GM12878 (cell line): ENCODE data around the gene TULP4. TPM values are rescaled to one million over a fixed set of nuclear protein-coding genes. Genes with fewer than 3 reads are reported as not detected.
A peak's percentile ranks its signal among the peaks of the same experiment; 100 is the strongest.

Source experiments
- ATAC-seq: fragments of 200-7000 bp; cut with Tn5 transposase; 3 replicates; pipeline ENCODE4 v1.9.1; 2020; ENCODE audit warnings: mild to moderate bottlenecking, moderate library complexity
- BruUV-seq: library from RNA; stranded (reverse); fragments of 400-500 nt; replicated peaks from 2 replicates; lab custom pipeline; 2021; lab: Mats Ljungman, UMichigan
- CTCF ChIA-PET: fragments of 300-600 bp; sonication (Branson Sonifier 250); formaldehyde crosslinking; extraction: SDS; loops from one replicate; lab custom pipeline; 2021; ENCODE audit warnings: inconsistent platforms; lab: Yijun Ruan, JAX
- POLR2A ChIA-PET: fragments of 350-600 bp; formaldehyde crosslinking; extraction: SDS; loops from one replicate; lab custom pipeline; 2021; ENCODE audit warnings: inconsistent platforms; lab: Charles Lee
- RAD21 ChIA-PET: fragments of 300-600 bp; sonication (Branson Sonifier 250); formaldehyde crosslinking; loops from one replicate; lab custom pipeline; 2023; ENCODE audit warnings: antibody characterized with exemption; ENCODE audit not compliant: unreplicated experiment; lab: Charles Lee
- SMC1A ChIA-PET: fragments of 300-600 bp; sonication (Branson Sonifier 250); formaldehyde crosslinking; loops from one replicate; lab custom pipeline; 2023; ENCODE audit not compliant: unreplicated experiment, uncharacterized antibody; lab: Charles Lee
- DNase-seq: peaks from one replicate; pipeline ENCODE4 v3.0.0-alpha.2; 2011; ENCODE audit warnings: low read depth, low spot score
- FAIRE-seq: peaks from 3 replicates; lab custom pipeline; 2011; peaks lifted over from hg19 to GRCh38; lab: Jason Lieb, UNC
- H2AFZ ChIP-seq: 2 replicates; pipeline ENCODE4 v1.6.0; 2011; ENCODE audit warnings: low read depth, low read length, control low read depth; ENCODE audit not compliant: control insufficient read depth
- H3K27ac ChIP-seq: 2 replicates; pipeline ENCODE4 v1.5.1; 2011; ENCODE audit warnings: control low read depth; ENCODE audit not compliant: control insufficient read depth, insufficient read depth
- H3K27me3 ChIP-seq, 2 experiments: replicated peaks in 1 of 2; 2 replicates each; pipeline versions ENCODE4 v1.6.0 to v1.6.1; 2011; ENCODE audit warnings: low read length in 1 of 2; ENCODE audit not compliant: control insufficient read depth in 2 of 2, insufficient read depth in 2 of 2
- H3K36me3 ChIP-seq, 2 experiments: 2 replicates each; pipeline ENCODE4 v1.5.1; 2011; ENCODE audit warnings: low read length in 1 of 2; ENCODE audit not compliant: control insufficient read depth in 2 of 2, insufficient read depth in 2 of 2
- H3K4me1 ChIP-seq: 2 replicates; pipeline ENCODE4 v1.6.1; 2011; ENCODE audit warnings: mild to moderate bottlenecking, low read length, moderate library complexity, mixed read lengths; ENCODE audit not compliant: control insufficient read depth, insufficient read depth
- H3K4me2 ChIP-seq: 2 replicates; pipeline ENCODE4 v1.6.0; 2011; ENCODE audit warnings: control low read depth; ENCODE audit not compliant: control insufficient read depth, insufficient read depth
- H3K4me3 ChIP-seq: fragments of 200-600 bp; sonication (generic); 2 replicates; pipeline ENCODE4 v1.5.1; 2016
- H3K79me2 ChIP-seq: 2 replicates; pipeline ENCODE4 v1.6.0; 2011; ENCODE audit warnings: low read length; ENCODE audit not compliant: control insufficient read depth, insufficient read depth
- H3K9ac ChIP-seq: 2 replicates; pipeline ENCODE4 v1.8.0; 2011; ENCODE audit warnings: low read length, control low read depth, mixed read lengths; ENCODE audit not compliant: control insufficient read depth, insufficient read depth
- H3K9me3 ChIP-seq: replicated peaks from 3 replicates; pipeline ENCODE4 v1.5.1; 2011; ENCODE audit warnings: mild to moderate bottlenecking, low read length; ENCODE audit not compliant: control insufficient read depth, insufficient read depth
- H4K20me1 ChIP-seq: 2 replicates; pipeline ENCODE4 v1.6.0; 2011; ENCODE audit not compliant: control insufficient read depth, insufficient read depth
- CHD2 ChIP-seq: IDR thresholded peaks from 2 replicates; pipeline ENCODE4 v1.6.1; 2011; ENCODE audit warnings: low read depth, low read length, improper control_type of control experiment, borderline replicate concordance
- JUNB ChIP-seq: IDR thresholded peaks from 2 replicates; pipeline ENCODE4 v1.6.1; 2016; ENCODE audit warnings: antibody characterized with exemption, mild to moderate bottlenecking
- RUNX3 ChIP-seq: IDR thresholded peaks from 2 replicates; pipeline ENCODE4 v1.6.1; 2012; ENCODE audit warnings: low read length, inconsistent platforms
- SPI1 ChIP-seq: IDR thresholded peaks from 2 replicates; pipeline ENCODE4 v1.6.1; 2011; ENCODE audit warnings: low read depth, mild to moderate bottlenecking, low read length, moderate library complexity, borderline replicate concordance; ENCODE audit not compliant: insufficient read depth
- SREBF1 ChIP-seq: IDR thresholded peaks from 2 replicates; pipeline ENCODE4 v1.6.1; 2012; ENCODE audit warnings: mild to moderate bottlenecking, low read length
- STAT3 ChIP-seq: IDR thresholded peaks from 2 replicates; pipeline ENCODE4 v1.6.1; 2011; ENCODE audit warnings: low read depth, low read length, improper control_type of control experiment
- TCF12 ChIP-seq: IDR thresholded peaks from 2 replicates; pipeline ENCODE4 v1.6.1; 2011; ENCODE audit warnings: low read depth, mild to moderate bottlenecking, low read length
- ZNF384 ChIP-seq: IDR thresholded peaks from 2 replicates; pipeline ENCODE4 v1.6.1; 2012; ENCODE audit warnings: low read depth, mild to moderate bottlenecking, low read length, improper control_type of control experiment, borderline replicate concordance
- WGBS: methylation state at CpG from one replicate; pipeline ENCODE4 v1.1.6; 2016; ENCODE audit warnings: low lambda C conversion rate; ENCODE audit not compliant: insufficient replicate concordance, insufficient coverage; ENCODE audit errors: missing lambda C conversion rate; 5-methylcytosine and 5-hydroxymethylcytosine counted together
- in situ Hi-C: fragments of 300-500 bp; cut with MboI; formaldehyde crosslinking; loops from 9 replicates; pipeline ENCODE4 v1.14.3; 2018; ENCODE audit warnings: mixed read lengths
- intact Hi-C: fragments of 100-400 bp; cut with micrococcal nuclease; formaldehyde crosslinking; loops from one replicate; pipeline ENCODE4 v1.14.2; 2022; ENCODE audit not compliant: unreplicated experiment
- polyA plus RNA-seq, 11 experiments: library from polyadenylated mRNA; depleted of rRNA in 4 of 11; unstranded in 6 of 11; stranded (reverse) in 5 of 11; fragments of >200 nt; fragmentation: Nextera tagmentation in 4 of 11; fragmentation: Illumina TruSeq in 1 of 11; extraction: Ambion mirVana in 4 of 11; extraction: Trizol in 1 of 11; gene quantifications; 1 replicate in 1 of 11; 2 replicates in 10 of 11; pipeline versions ENCODE4 v1.2.1 to v1.2.3, GENCODE V29; 2011 to 2016; ENCODE audit warnings: inconsistent platforms in 2 of 11, missing spikeins in 2 of 11, low read depth in 1 of 11
- total RNA-seq, 4 experiments: library from RNA; depleted of rRNA in 3 of 4; stranded (reverse); fragments of >200 nt in 3 of 4; fragmentation: Illumina TruSeq in 1 of 4; extraction: Trizol in 1 of 4; gene quantifications; 2 replicates each; pipeline versions ENCODE4 v1.2.1 to v1.2.3, GENCODE V29; 2013 to 2021
- TF ChIP-seq, protein P1 (sequence below): IDR thresholded peaks from 2 replicates; pipeline ENCODE4 v1.6.1; 2012; ENCODE audit warnings: low read length, inconsistent platforms

Gene TULP4
- total and polyA plus RNA-seq, 10 of the 15 experiments (the other 5 are each of a cell fraction or from before 2014, with no cell fraction given) = 0.73 to 31.8 (median 14.0) TPM

DNA sequence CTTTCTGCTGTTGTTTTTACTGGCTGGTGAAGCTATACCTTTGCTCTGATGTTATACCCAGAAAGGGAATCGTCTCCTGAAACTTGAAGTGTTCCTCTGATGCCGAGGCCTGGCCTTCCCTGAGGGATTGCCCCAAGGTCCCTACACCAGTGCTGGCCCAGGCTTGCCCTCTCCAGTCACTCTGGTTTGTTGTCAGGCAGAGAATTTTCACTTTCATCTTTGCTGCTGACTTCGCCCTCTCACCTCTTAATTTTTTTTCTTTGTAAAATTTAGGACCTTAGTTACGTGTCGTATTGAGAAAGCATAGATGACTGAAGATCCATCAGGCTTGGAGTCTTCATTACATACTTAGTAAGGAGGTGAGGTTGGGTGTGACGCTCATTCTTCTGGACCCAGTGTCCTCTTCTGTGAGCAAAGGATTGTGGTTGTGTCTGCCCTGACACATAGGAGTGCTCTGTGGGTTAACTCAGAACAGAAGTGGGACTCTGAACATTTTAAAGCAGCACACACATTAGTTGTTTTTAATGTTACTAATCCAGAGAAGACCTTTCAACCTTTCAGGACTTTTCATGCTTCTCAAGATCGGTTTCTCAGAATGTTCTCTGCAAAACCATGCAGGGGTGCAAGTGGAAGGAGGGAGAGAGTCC is 45.4 kb downstream of the TULP4 start (continued):
- TF ChIP-seq JUNB (peak; percentile 54), TCF12 (no peak), ZNF384 (0 out of 2 replicates have a peak, but pooled peaks have one; percentile 9), CHD2 (no peak), STAT3 (no peak), RUNX3 (peak; percentile 75), SPI1 (peak; percentile 8; the same call in 1 of the 2 replicates)
- TF ChIP-seq, protein P1, sequence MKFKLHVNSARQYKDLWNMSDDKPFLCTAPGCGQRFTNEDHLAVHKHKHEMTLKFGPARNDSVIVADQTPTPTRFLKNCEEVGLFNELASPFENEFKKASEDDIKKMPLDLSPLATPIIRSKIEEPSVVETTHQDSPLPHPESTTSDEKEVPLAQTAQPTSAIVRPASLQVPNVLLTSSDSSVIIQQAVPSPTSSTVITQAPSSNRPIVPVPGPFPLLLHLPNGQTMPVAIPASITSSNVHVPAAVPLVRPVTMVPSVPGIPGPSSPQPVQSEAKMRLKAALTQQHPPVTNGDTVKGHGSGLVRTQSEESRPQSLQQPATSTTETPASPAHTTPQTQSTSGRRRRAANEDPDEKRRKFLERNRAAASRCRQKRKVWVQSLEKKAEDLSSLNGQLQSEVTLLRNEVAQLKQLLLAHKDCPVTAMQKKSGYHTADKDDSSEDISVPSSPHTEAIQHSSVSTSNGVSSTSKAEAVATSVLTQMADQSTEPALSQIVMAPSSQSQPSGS = 0 out of 2 replicates have a peak, but pooled peaks have one; percentile 32

DNA sequence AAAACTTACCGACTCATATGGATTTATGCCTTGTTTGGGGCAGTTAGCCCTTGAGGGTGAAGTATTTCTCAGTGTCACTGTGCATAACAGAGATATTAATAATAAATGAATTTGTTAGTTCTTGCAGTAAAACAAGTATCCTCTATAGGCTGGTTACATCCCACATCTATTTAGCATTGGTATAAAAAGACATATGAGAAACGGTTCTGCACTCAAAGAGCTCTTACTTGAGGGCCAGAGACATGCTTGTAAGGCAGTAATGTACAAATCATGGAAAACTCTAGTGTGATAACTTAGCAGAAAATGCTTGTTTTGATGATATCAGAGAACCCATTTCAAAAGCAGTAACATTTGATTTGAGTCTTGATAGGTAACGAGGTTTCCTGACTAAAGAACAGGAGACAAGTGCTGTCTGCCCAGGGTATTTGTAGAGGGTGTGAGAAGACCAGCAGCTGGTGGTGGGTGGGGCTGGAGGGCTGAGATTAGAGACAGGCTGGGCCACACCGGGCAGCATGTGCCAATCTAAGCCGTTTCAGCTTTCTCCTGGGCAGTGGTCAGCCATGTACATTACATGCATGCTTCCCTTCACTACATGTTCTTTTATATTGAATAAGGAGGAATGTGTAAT is 46.3 kb downstream of the TULP4 start:
- H3K4me1 ChIP-seq = peaks cover 23% of the 10 kb centered on the region
- POLR2A ChIA-PET = no interaction called here
- no peaks in the 10 kb centered on the region for H3K9me3 ChIP-seq
- no peak overlapping the region for H2AFZ ChIP-seq
- peaks cover 1% of the 10 kb centered on the region; the same call in 1 of the 2 replicates for H3K79me2 ChIP-seq
- no TSS peak for BruUV-seq
- no peaks in the 10 kb centered on the region for H3K27me3 ChIP-seq
- H3K4me3 ChIP-seq = no peak overlapping the region
- DNase-seq (no peak), FAIRE-seq (no peak), ATAC-seq (no peak)
- no peaks in the 10 kb centered on the region for H4K20me1 ChIP-seq
- CTCF ChIA-PET = interaction anchor here (1.3 to 1.9 kb wide), 2 partner anchors 11 to 81 kb away, joined by 3 to 4 read pairs; no protein-coding TSS in a partner anchor
- in situ Hi-C loops (no loop called here), intact Hi-C loops (no loop called here)
- no peak overlapping the region for H3K9ac ChIP-seq
- no peaks in the 10 kb centered on the region for H3K36me3 ChIP-seq
- SMC1A ChIA-PET = interaction anchor here (0.7 to 1.2 kb wide), 4 partner anchors 11 to 95 kb away, joined by 3 to 4 read pairs (median 3); no protein-coding TSS in a partner anchor
- RAD21 ChIA-PET = interaction anchor here (2.8 kb wide), 1 partner anchor 34 kb away, joined by 17 read pairs; no protein-coding TSS in a partner anchor
- H3K4me2 ChIP-seq = no peak overlapping the region; the same call in 1 of the 2 replicates
- TF ChIP-seq SREBF1 = no peak
- 89% methylated on average over 5 of the region's 5 CpGs for WGBS
- peak overlapping the region; percentile 68 for H3K27ac ChIP-seq
